ENCODE measurements around the gene SAP30BP.
A peak's percentile ranks its signal among the peaks of the same experiment; 100 is the strongest.

SAP30BP gene

DNA sequence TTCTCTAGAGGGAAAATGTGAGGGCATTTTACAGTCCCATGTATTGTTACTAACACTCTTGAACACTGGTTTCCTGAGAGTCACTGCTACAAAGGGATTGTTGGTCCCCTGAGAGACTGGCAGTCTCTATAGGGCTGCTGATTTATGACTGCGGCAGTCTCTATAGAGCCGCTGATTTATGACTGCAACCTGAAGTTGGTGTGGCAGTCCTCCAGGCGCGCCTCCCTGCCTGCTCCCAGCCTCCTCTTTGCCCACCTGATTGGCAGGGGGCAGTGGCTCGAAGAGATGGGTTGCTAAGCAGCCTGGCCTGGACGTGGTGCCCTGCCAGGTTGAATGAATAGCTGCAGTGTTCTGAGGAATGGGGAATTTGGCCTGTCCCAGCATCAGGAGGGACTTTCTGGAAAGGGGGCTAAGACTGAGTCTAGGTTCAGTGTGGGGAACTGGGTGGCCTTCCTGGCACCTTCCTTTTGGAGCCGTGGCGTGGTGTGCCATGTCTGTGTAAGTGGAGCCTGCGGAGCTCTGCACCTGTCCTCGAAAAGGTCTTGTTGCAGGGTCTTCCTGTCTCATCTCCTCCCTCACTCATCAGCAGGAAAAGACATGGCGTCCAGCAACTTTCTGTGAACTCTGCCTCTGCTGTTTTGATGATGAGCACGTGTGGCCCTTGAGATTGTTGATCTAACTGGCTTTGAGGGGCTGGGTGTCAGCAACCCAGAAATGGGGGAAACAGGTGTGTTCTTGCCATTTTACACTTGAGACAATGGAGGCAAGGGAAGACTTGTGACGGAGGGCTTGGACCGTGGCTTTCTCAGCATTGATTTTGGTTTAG is 24.9 kb downstream of the SAP30BP start:
- no peak for DNase-seq

DNA sequence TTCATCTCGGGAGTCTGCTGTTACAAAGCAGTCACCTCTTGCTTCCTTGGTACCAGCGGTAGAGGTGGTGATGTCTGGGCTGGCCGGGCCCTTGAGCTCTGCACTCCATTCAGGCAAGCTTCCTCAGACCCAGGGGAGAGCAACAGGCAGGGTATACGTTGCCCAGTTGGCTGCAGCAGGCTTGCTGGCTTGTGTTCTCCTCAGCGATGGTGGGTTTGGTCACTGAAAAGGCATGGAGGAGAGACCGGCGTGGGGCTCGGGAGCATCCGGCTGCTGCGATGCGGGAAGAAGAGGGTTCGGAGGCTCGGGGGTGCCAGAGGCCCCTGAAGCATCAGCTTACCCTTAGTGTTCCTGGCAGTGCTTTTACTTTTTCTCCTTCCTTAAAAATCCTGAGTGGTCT is 25.8 kb downstream of the SAP30BP start:
- DNase-seq, result peak; percentile 5

- peak; percentile 72 for DNase-seq
These were observed 26.7 kb downstream of the SAP30BP start for GRCh38 chr17:75693500-75694481.

- DNase-seq, result peak; percentile 31
These were observed 27.4 kb downstream of the SAP30BP start for GRCh38 chr17:75694536-75694935.

DNA sequence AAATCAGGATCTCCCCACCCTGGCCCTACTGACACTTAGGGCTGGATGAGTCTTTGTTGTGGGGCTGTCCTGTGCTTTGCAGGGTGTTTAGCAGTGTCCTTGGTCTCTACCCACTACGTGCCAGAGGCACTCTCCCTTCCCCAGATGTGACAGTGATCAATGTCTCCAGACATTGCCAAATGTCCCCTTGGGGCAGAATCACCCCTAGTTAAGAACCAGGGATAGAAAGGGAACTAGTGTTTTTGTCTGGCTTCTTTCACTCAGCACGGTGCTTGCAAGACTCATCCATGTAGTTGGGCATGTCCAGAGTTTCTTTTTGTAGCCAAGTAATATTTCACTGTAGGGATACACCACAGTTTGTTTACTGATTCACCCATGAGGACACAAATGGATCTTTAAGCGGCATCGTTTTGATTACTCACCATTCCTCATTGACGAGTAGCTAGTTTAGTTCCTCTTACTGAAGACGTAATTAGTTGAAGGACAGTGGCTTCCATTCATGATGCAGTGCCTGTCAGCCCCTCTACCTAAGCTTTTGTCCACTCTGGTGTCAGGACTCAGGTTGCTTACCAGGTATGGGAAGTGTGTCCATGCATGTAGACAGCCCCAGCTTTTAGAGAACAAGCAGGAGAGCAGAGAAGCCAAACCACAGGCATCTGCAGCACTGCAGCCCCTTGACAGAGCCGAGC is 28.1 kb downstream of the SAP30BP start:
- DNase-seq, result no peak

GRCh38 chr17:75695830-75696271 is 28.7 kb downstream of the SAP30BP start:
- DNase-seq, result no peak

- no peak for DNase-seq
These were observed 30.6 kb downstream of the SAP30BP start for GRCh38 chr17:75697651-75698291.

DNA sequence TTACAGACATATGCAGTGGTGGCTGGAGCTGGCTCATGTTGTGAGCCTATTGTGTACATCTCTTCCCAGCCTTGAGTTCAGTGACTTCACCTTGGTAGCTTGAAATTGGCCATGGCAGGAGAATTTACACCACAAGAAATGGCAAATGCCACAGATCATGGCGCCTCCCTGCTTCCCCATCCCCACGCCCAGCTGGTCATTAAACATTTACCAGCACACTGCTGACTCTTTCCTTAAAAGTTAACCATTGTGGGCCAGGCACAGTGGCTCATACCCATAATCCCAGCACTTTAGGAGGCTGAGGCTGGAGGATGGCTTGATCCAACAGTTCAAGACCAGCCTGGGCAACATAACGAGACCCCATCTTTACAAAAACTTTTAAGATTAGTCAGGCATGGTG is 31.5 kb downstream of the SAP30BP start:
- DNase-seq, result no peak

DNA sequence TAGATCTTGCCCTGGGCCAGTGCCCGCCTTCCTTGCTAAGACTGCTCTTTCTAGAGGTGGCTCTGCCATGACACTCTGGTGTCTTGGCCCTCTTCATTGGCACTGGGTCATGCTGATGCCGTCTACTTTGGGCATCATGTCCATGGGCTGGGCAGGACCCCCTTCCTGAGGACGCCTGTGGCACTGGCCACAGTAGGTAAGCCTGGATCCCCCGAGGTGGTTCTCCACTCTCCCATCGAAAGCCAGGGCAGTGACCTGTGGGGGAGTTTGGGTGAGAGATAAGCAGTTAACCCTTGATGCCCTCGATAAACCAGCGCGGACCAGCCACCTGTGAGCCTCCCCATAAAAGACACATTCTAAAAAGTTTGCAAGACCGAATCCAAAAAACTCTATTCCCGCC is 34.1 kb downstream of the SAP30BP start:
- DNase-seq, result no peak

- no peak for DNase-seq
These were observed 36.1 kb downstream of the SAP30BP start for GRCh38 chr17:75703191-75703590.

DNA sequence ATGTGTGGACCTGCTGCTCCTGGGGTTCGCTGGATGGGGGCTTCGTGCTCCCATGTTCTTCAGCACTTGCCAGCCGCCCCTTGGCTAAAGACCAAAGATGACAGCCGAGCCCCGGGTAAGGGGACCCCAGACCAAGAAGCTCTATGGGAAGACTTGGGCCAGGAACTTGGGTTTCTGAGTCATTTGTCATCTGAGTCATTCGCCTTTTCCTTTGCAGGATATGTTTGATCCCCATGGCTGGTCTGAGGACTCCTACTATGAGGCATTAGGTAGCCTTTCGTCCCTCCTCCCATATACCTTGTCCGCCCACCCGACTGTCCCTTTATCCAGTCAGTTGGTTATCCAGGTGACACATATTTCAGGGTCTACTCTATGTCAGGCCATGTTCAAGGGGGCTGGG is 36.5 kb downstream of the SAP30BP start:
- no peak for DNase-seq

GRCh38 chr17:75704963-75705875 is 38.1 kb downstream of the SAP30BP start:
- no peak for DNase-seq

DNA sequence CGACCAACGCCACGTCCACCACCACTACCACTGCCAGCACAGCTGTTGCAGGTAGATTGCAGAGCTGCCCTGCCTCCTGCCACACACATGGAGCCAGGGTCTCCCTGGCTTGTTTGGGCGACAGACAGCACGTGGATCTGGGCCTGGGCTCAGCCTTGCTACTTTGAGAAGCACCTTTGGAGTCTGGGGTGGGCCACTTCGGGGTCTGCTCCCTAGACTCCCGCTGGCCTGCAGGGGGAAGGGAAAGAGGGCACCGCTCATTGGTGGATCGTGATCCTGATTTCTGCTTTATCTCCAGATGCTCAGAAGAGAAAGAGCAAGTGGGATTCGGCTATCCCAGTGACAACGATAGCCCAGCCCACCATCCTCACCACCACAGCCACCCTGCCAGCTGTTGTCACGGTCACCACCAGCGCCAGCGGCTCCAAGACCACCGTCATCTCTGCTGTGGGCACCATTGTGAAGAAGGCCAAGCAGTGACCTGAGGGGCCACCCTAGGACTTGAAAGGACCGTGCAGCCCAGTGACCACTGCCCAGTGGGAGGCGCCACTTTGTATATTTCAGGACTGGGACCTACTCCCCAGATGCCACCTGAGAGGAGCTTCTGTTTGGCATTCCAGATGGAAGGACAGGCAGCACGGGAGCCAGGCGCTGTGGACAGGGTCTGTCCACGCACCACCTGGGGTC is 39.0 kb downstream of the SAP30BP start:
- no peak for DNase-seq

DNA sequence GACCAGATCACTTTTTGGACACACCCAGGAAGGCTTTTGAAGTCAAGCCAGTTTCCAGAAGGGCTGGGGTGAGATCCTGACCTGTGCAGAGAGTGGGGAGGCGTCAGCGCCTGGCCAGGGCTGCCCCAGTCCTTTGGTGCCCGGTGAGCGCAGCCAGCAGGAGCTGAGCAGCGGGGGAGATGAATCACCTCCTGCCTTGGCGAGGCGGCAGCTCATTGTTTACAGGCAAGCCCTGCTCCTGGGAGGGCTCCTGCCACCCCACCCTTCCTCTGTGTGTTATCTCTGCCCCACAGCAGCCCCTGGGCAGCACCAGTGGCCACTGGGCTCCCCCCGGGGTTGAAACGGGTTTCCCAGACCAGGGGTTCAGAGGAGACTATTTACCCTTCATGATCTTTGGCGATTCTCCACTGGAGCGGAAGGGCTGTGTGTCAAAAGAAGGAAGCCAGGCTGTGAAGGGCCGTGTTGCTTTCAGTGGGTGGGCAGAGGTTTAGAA is 40.0 kb downstream of the SAP30BP start:
- DNase-seq, result no peak

- DNase-seq, result no peak
These were observed 45.3 kb downstream of the SAP30BP start for GRCh38 chr17:75712446-75712845.

- DNase-seq, result no peak
These were observed 52.6 kb downstream of the SAP30BP start for GRCh38 chr17:75719732-75720131.

GRCh38 chr17:75720656-75721462 is 53.7 kb downstream of the SAP30BP start, which contains the start of gene ITGB4:
ITGB4 (plus strand) TSS chr17:75721459; CDS start chr17:75724704, 3,245 bp downstream.
- DNase-seq, result peak; percentile 21

DNA sequence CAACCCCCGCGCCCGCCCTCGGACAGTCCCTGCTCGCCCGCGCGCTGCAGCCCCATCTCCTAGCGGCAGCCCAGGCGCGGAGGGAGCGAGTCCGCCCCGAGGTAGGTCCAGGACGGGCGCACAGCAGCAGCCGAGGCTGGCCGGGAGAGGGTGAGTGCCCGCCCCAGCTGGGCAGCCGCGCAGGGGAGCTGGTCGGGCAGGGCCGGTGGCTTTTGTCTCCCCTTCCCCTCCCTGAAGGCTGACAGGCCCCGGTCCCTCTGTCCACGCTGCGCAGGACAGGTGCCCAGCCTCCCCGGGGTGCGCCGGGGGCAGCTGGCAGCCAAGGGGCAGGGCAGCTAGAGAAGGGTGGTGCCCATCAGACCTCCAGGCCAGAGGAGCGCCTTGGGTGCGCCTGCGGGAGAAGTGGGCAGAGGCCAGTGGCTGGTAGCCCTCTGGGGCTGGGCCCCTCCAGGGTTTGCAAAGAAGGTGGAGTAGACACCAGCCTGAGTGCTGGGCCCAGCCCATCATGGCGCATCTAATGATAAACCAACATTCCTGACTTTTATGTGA is 54.4 kb downstream of the SAP30BP start:
- peak; percentile 28 for DNase-seq

DNA sequence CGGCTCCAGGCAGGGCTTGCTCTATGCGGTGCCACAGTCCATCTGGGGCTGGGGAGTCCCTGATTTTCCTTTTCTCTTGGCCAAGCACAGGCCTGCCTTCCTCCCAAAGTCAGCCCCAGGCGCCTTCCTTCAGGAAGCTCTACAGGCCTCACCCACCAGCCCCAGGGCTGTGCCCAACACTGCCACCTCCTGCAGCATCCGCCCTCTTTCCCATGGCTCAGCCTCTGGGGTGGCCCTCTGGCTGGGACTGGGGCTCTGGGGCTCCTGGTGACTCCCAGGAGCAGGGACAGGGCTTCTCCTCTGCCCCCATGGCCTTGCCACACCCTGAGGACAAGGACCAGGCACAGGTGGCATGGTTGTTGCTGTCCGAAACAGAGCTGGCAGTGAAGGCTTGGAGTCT is 54.9 kb downstream of the SAP30BP start:
- DNase-seq, result no peak
